Fibroblast of mammary gland (primary cell): ENCODE data around the gene KRT6A.

ENCODE experiments used
- DNase-seq: peaks from one replicate; pipeline ENCODE4 v3.0.0-alpha.2; 2010; ENCODE audit warnings: low read depth
- H3K4me3 ChIP-seq: 2 replicates; pipeline ENCODE4 v1.5.1; 2011; ENCODE audit warnings: low read depth, mild to moderate bottlenecking, low read length, moderate library complexity; ENCODE audit not compliant: control insufficient read depth
- CTCF ChIP-seq: conservative IDR thresholded peaks from 2 replicates; pipeline ENCODE4 v1.5.1; 2011; ENCODE audit warnings: low read depth, low read length, inconsistent platforms; ENCODE audit not compliant: control insufficient read depth, insufficient read depth

The KRT6A gene

GRCh38 chr12:52469853-52470252 is 23.2 kb downstream of the KRT6A start:
- TF ChIP-seq CTCF: no peak
- H3K4me3 ChIP-seq: no peak overlapping the region
- DNase-seq: no peak

- no peak for TF ChIP-seq CTCF
- no peak overlapping the region for H3K4me3 ChIP-seq
- DNase-seq: no peak
These were observed 28.2 kb downstream of the KRT6A start for GRCh38 chr12:52464897-52465296.

GRCh38 chr12:52461693-52462092 is 31.4 kb downstream of the KRT6A start:
- no peak overlapping the region for H3K4me3 ChIP-seq
- no peak for DNase-seq
- no peak for TF ChIP-seq CTCF

GRCh38 chr12:52458861-52459260 is 34.2 kb downstream of the KRT6A start:
- no peak for TF ChIP-seq CTCF
- no peak for DNase-seq
- no peak overlapping the region for H3K4me3 ChIP-seq

- TF ChIP-seq CTCF: no peak
- peak; percentile 28 for DNase-seq
- no peak overlapping the region for H3K4me3 ChIP-seq
These were observed 37.2 kb downstream of the KRT6A start for GRCh38 chr12:52455821-52456220.

GRCh38 chr12:52454411-52455201 is 38.5 kb downstream of the KRT6A start:
- DNase-seq: peak; percentile 16
- TF ChIP-seq CTCF: no peak
- no peak overlapping the region for H3K4me3 ChIP-seq
